GM19025 (cell line): Measurements from ENCODE around the gene CSMD2.
"Not testable (repeated sequence)": the region's sequence is repeated elsewhere in the genome, so short reads cannot be mapped to it uniquely, and the experiment has no call there.

ENCODE experiments used
- ATAC-seq: cut with Tn5 transposase; IDR thresholded peaks from one replicate; pipeline ENCODE4 v1.9.1; 2021; ENCODE audit warnings: mild to moderate bottlenecking, low read depth, moderate library complexity; ENCODE audit not compliant: unreplicated experiment

CSMD2 gene

GRCh38 chr1:34016281-34016680 lies 148.7 kb downstream of the CSMD2 start:
- ATAC-seq: not testable (repeated sequence)

GRCh38 chr1:34013958-34014737 lies 150.9 kb downstream of the CSMD2 start:
- no peak for ATAC-seq

- no peak for ATAC-seq
These were observed 151.9 kb downstream of the CSMD2 start for GRCh38 chr1:34013136-34013535.

- ATAC-seq: no peak
These were observed 155.6 kb downstream of the CSMD2 start for GRCh38 chr1:34009340-34009985.

- ATAC-seq: no peak
These were observed 157.3 kb downstream of the CSMD2 start for GRCh38 chr1:34007760-34008159.

DNA sequence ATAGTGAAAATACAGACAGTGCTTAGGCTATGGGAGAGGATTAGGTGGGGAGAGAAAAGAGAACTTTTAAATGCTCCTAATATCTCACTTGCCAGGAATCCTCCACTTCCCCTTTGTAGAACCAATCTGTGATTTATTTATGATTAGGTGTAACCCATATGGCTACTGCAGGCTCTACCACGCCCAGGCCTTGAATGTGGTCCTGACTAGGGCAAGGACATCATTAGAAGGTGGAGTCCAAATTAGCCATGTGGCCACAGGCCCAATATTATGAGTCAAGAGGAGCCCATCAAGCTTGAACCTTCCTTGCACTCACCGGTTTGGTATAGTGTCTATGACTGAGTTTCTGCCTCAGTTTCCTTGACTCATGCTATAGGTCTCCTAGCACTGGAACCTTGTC lies 159.7 kb downstream of the CSMD2 start:
- ATAC-seq: no peak

DNA sequence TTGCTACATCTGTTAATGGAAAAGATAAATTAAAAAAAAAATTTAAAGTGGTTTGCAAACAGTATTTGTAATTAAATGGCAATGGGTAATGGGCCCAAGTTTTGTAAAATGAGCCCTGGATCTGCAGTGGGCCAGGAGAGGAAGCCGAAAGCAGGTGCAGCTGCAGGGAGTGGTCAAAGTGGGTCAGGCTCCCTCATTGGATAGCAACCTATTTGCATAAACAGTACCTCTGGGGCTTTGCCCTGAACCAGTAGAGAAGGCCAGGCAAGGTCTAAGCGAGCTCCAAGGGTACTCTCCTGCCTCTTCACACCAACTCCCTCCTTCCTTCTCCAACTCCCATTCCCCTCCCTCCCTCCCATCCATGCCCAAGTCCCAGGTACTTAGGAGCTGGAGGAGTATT lies 162.2 kb downstream of the CSMD2 start:
- ATAC-seq: no peak

DNA sequence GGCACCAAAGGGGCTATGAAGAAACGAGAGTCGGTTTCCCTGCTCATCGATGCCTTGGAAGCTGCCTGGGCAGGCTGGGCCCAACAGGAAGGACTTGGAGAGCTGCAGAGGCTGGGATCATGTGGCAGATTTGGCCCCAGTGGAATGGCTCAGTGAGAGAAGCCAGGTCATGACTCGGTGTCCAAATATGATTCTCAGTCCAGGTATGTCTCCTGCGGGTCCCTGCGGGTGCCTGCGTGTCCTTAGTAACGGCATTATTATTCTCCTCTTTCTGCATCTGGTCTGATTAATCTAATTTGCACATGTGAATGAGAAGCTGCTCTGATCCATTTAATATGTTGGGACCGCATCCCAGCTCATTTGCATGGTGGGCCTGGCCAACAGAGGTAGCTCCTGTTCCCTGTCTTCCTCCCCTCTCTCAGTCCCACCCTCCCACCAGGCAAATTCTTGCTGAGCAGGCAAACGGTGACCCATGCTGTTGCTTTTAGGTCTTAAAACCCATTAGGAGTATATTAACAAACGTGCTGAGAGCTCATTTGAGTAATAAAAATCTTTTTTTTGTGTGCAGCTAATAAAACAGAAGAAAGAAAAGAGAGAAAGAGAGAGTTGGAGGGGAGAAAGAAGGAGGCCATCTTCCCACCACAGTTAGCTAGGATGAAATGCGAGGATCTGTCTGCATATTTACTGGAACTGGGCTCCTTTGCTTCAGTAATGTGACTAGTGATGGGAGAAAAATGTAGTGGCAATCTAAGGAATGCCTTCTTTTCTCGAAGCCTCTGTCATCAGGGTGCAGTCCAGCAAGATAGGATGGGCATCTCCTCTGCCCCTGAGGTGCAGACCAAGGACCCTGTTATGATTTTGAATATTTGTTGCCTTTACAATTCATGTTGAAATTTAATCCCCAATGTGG lies 167.6 kb downstream of the CSMD2 start:
- ATAC-seq: no peak

DNA sequence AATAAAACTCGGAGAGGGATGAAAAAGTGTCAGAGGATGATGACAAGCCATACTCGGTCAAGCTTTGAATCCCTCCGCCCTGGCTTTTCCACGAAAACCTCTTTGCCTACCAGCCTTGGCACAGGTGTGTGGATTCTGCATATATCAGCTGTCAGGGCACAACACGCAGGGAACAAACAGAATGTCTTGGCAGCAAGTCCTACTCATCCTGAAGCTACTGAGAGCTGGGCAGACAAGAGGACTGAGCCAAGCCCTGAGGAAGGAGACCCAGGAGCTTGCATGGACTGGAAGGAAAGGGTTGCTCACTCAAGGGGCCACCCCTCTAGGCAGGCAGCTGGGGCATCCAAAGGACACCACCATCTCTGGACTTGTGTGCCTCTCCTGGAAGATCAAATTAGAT lies 168.7 kb downstream of the CSMD2 start:
- no peak for ATAC-seq

DNA sequence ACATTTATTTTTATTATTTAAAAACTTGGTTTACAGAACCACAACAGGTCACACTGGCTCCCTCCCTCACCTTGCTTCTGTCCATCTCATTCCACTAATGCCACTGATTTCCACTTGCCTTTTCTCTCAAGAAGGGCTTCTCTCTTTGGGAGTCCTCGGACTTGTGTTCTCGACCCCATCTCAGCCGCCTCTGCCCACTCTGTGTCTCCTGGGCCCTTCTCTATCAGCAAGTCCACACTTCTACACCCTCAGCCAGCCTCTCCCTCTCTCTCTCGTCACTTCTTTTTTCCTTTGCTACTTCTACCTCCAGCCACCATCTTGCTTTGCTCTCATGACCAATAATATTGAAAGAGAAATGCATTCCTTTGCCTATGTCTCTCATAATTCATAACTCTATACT lies 171.7 kb downstream of the CSMD2 start:
- no peak for ATAC-seq

GRCh38 chr1:33990281-33990680 lies 174.7 kb downstream of the CSMD2 start:
- no peak for ATAC-seq

DNA sequence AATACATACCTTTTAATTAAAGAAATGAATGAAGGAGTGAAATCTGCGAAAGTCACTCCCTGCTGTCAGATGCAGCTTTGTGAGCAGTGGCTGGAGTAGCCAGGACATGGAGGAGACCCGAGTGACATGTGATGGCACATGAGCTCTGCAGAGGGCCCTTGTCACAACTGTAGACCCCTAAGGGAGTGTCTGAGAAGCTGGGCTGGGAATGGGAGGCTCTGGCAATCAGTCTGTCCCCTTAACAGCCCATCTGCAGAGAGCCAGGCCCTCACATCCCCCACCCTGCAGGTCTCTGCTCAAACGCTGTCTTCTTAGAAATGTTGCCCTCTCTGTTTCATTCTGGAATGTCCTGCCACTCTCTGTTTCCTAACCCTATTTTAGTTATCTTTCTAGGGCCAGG lies 176.9 kb downstream of the CSMD2 start:
- ATAC-seq: no peak

GRCh38 chr1:33986390-33987095 lies 178.5 kb downstream of the CSMD2 start:
- no peak for ATAC-seq

DNA sequence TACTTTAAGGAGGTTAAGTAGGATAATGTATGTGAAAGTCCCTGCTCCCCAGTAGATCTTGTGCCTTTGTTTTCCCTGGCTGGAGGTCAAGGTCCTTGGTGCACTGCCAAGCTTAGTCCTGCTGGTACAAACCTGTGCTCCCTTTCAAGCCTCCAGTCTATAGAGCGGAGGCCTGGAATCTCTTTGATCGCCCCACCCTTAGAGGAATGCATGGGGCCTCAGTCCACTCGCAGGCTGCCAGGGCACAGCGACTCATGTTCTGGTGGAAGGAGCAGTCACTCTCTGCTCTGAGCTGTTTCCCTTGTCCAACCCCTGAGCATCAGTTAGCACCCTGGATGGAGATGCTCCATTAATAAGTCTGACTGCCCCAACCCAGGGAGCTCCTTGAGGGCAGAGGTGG lies 179.4 kb downstream of the CSMD2 start:
- ATAC-seq: no peak

DNA sequence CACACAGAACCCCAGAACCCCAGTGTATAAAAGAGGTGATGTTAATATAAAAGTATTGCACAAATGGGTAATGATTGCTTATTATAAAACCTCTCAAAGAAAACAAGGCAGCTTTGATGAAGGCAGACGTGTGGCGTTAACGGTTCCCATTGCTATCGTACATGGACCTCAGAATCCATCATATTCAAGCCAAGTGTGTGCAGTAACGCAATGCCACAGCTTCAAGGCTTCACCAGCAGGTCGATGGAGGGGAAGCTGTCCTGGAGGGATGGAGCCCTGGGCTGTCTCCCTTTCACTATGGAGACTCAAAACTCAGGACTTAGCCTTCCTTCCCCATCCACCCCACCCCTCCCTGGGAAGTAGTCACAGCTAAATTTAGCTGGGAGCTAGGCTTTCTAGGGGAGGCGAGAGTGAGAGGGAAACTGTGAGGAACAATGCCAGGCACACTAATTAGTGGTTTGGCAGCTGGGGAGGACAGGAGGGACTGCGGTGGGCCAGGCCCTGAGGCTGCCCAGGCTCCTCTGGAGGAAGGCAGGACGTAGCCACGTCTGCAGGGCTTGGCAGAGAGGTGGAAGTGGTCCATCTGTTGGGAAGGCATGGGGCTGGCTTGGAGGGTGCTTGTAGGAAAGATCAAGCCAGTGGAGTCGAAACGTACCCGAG lies 180.0 kb downstream of the CSMD2 start:
- ATAC-seq: no peak

GRCh38 chr1:33982419-33982818 lies 182.6 kb downstream of the CSMD2 start:
- ATAC-seq: no peak

DNA sequence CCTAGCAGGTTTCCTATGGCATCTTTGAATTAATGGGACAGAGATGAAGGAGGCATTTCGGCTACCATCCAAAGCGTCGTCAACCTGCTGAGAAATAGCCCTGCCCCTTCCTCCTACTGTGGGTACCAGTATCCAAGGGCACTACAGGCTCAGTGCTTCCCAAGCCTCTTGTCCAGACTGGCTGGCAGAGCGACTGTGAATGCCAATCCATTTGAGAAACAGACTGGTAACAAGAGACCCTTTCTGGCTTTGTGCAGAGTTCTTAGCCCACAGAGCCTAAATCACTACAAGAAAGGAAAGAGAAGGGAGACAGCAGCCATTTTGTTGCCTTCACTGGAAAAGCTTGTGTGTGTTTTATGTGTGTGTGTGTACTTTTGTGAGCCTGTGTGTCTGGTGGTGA lies 185.7 kb downstream of the CSMD2 start:
- ATAC-seq: no peak

DNA sequence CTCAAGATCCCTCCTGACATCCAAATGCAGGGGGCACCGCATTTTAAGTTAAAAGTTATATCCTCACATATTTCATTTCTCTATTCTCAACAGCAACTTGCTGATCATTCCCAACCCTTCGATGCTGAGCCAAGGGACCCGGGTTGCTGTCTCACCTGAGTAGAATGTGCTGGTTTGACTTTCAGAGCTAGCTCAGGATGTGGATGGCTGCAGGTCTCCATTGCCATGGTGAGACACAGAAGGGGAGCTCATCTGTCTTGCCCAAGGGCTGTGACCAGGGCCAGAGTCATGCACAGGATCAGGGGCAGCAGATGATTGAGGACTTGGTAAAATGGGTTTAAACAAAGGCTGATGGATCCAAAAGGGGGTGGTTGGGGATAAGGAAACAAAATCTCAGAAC lies 189.1 kb downstream of the CSMD2 start:
- ATAC-seq: no peak

DNA sequence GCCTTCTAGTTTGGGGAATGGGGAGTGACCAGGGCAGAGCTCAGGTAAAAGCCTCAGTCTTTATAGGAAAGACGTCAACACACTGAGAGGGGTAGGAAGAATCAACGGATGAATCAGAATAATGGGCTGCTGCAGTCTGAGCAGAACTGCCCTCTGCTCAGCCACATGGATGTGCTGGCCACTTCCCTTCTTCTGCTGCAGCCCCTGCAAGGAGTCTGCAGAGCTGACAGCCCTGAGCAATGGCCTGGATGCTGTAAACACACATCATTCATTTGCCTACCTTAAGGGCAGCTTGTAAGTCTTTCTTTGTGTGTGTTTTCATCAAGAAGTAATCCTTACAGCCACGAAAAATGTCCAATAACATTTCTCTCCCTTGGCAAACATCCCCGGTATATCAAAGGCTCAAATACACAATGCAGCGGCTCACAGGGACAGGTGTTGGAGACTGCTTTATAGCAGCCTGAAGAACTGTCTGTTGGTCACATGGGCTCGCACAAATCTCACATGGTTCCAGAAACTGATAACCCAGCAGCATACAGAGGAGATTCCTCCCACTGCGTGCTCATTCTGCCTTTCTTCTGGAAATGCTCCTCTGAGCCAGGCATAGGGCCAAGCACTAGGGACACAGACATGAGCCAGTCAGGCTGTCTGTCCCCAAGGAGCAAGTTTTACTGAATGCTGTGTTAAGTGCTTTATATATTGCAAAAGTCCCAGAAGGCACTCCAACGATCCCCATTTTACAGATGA lies 191.1 kb downstream of the CSMD2 start:
- no peak for ATAC-seq
